H1 (cell line): ENCODE measurements around the gene MCM8. TPM values are rescaled to one million over a fixed set of nuclear protein-coding genes. Genes with fewer than 3 reads are reported as not detected.

ENCODE experiments used
- CTBP2 ChIP-seq: IDR thresholded peaks from 2 replicates; pipeline ENCODE4 v1.7.0; 2011; ENCODE audit warnings: borderline replicate concordance, mild to moderate bottlenecking, moderate library complexity, mixed read lengths, low read length; ENCODE audit not compliant: insufficient read depth, insufficient read length
- polyA plus RNA-seq, 7 experiments: library from polyadenylated mRNA; depleted of rRNA in 3 of 7; stranded (reverse) in 5 of 7; unstranded in 2 of 7; fragments of >200 nt in 5 of 7; fragments of 200-250 nt in 2 of 7; gene quantifications; 1 replicate in 5 of 7; 2 replicates in 1 of 7; 4 replicates in 1 of 7; pipeline versions ENCODE4 v1.2.1 to v1.2.3, GENCODE V29; 2011 to 2013; ENCODE audit warnings: missing spikeins in 2 of 7, mixed read lengths in 2 of 7
- total RNA-seq: library from RNA; stranded (reverse); fragmentation: NEBNext Ultra II Directional; extraction: Animal tissue kit (Norgen Biotek cat#: 25700); gene quantifications from 2 replicates; pipeline ENCODE4 v1.2.1, GENCODE V29; 2021
- TF ChIP-seq, protein P1 (sequence below): fragments of 300-600 bp; sonication (generic); IDR thresholded peaks from 2 replicates; pipeline ENCODE4 v1.7.1; 2012; ENCODE audit warnings: low read length, moderate library complexity, mild to moderate bottlenecking, inconsistent platforms; ENCODE audit not compliant: insufficient replicate concordance

MCM8 gene
- total and polyA plus RNA-seq, 2 of the 8 experiments (the other 6 are each of a cell fraction or from before 2014, with no cell fraction given), result 7.1 to 31.9 TPM

DNA sequence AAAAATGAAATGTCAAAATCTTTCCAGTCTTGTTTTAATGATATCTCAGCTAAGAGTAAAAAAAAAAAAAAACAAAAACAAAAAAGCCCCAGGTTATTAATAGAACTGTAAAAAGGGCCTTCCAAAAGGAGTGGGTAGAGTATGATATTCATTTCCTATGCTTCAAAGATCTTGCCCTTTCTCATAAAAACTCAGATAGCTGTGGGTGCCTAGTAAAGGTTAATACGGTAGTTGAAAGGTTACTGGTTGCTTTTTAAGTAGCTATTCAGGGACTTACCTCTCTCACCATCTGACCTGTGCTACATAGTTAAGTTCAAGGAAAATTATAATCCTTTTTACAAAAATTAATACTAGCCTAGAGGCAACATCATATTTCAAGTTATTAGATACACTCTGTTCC, 15.1 kb upstream of the MCM8 start (continued):
- TF ChIP-seq, protein P1, sequence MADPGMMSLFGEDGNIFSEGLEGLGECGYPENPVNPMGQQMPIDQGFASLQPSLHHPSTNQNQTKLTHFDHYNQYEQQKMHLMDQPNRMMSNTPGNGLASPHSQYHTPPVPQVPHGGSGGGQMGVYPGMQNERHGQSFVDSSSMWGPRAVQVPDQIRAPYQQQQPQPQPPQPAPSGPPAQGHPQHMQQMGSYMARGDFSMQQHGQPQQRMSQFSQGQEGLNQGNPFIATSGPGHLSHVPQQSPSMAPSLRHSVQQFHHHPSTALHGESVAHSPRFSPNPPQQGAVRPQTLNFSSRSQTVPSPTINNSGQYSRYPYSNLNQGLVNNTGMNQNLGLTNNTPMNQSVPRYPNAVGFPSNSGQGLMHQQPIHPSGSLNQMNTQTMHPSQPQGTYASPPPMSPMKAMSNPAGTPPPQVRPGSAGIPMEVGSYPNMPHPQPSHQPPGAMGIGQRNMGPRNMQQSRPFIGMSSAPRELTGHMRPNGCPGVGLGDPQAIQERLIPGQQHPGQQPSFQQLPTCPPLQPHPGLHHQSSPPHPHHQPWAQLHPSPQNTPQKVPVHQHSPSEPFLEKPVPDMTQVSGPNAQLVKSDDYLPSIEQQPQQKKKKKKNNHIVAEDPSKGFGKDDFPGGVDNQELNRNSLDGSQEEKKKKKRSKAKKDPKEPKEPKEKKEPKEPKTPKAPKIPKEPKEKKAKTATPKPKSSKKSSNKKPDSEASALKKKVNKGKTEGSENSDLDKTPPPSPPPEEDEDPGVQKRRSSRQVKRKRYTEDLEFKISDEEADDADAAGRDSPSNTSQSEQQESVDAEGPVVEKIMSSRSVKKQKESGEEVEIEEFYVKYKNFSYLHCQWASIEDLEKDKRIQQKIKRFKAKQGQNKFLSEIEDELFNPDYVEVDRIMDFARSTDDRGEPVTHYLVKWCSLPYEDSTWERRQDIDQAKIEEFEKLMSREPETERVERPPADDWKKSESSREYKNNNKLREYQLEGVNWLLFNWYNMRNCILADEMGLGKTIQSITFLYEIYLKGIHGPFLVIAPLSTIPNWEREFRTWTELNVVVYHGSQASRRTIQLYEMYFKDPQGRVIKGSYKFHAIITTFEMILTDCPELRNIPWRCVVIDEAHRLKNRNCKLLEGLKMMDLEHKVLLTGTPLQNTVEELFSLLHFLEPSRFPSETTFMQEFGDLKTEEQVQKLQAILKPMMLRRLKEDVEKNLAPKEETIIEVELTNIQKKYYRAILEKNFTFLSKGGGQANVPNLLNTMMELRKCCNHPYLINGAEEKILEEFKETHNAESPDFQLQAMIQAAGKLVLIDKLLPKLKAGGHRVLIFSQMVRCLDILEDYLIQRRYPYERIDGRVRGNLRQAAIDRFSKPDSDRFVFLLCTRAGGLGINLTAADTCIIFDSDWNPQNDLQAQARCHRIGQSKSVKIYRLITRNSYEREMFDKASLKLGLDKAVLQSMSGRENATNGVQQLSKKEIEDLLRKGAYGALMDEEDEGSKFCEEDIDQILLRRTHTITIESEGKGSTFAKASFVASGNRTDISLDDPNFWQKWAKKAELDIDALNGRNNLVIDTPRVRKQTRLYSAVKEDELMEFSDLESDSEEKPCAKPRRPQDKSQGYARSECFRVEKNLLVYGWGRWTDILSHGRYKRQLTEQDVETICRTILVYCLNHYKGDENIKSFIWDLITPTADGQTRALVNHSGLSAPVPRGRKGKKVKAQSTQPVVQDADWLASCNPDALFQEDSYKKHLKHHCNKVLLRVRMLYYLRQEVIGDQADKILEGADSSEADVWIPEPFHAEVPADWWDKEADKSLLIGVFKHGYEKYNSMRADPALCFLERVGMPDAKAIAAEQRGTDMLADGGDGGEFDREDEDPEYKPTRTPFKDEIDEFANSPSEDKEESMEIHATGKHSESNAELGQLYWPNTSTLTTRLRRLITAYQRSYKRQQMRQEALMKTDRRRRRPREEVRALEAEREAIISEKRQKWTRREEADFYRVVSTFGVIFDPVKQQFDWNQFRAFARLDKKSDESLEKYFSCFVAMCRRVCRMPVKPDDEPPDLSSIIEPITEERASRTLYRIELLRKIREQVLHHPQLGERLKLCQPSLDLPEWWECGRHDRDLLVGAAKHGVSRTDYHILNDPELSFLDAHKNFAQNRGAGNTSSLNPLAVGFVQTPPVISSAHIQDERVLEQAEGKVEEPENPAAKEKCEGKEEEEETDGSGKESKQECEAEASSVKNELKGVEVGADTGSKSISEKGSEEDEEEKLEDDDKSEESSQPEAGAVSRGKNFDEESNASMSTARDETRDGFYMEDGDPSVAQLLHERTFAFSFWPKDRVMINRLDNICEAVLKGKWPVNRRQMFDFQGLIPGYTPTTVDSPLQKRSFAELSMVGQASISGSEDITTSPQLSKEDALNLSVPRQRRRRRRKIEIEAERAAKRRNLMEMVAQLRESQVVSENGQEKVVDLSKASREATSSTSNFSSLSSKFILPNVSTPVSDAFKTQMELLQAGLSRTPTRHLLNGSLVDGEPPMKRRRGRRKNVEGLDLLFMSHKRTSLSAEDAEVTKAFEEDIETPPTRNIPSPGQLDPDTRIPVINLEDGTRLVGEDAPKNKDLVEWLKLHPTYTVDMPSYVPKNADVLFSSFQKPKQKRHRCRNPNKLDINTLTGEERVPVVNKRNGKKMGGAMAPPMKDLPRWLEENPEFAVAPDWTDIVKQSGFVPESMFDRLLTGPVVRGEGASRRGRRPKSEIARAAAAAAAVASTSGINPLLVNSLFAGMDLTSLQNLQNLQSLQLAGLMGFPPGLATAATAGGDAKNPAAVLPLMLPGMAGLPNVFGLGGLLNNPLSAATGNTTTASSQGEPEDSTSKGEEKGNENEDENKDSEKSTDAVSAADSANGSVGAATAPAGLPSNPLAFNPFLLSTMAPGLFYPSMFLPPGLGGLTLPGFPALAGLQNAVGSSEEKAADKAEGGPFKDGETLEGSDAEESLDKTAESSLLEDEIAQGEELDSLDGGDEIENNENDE, result peak; percentile 90
- no peak for TF ChIP-seq CTBP2
